Kidney tubule cell (primary cell): ENCODE results near the gene ATCAY.
A peak's percentile ranks its signal among the peaks of the same experiment; 100 is the strongest.
"Not testable (repeated sequence)": the region's sequence is repeated elsewhere in the genome, so short reads cannot be mapped to it uniquely, and the experiment has no call there.

Experiments
- DNase-seq: peaks from one replicate; pipeline ENCODE4 v3.0.0-alpha.2; 2018; ENCODE audit warnings: low spot score

Gene ATCAY

GRCh38 chr19:3949294-3949693 lies 68.8 kb downstream of the ATCAY start:
- DNase-seq = no peak

- DNase-seq = no peak
These were observed 69.7 kb downstream of the ATCAY start for GRCh38 chr19:3949997-3950859.

- DNase-seq = no peak
These were observed 70.7 kb downstream of the ATCAY start for GRCh38 chr19:3950871-3951861.

GRCh38 chr19:3952755-3953276 lies 72.3 kb downstream of the ATCAY start:
- not testable (repeated sequence) for DNase-seq

GRCh38 chr19:3954107-3954506 lies 73.6 kb downstream of the ATCAY start:
- DNase-seq = no peak

GRCh38 chr19:3955276-3955675 lies 74.8 kb downstream of the ATCAY start:
- DNase-seq = not testable (repeated sequence)

- DNase-seq = no peak
These were observed 75.2 kb downstream of the ATCAY start for GRCh38 chr19:3955688-3956087.

- DNase-seq = no peak
These were observed 78.6 kb downstream of the ATCAY start for GRCh38 chr19:3958836-3959765.

DNA sequence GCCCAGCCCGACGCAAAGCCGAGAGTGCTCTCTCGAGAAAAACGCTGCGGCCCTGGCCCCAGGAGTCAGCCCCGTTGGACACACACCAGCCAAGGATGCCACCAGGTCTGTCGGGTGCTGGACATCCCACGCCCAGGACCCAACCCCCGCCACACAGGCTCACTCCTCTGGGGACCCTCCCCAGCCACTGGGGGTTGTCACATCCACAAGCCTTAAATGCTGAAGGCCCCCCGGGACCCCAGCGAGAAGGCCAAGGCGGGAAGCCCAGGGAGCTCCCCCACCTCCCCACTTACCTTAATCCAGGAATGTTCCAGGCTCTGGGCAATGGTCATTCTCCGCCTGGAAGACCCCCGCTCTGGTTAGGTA lies 79.3 kb downstream of the ATCAY start:
- DNase-seq = no peak

DNA sequence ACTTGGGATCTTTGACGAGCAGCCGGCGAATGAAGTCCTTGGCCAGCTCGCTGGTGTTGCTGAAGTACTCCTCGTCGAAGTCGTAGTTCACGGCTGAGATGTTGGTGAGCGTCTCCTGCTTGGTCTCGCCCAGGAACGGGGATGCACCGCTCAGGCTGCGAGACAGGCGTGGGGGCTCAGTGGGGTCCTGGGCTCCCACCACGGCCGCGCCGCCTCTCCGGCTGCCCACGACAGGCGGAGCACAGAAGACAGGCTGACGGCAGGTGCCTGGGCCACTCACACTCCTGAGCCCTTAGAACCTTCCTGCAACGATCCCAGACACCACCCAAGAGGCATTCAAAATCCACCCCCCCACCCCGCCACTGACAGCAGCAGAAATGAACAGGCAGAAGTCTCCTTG lies 80.5 kb downstream of the ATCAY start:
- DNase-seq = no peak

- no peak for DNase-seq
These were observed 83.2 kb downstream of the ATCAY start for GRCh38 chr19:3963458-3964255.

- DNase-seq = no peak
These were observed 84.0 kb downstream of the ATCAY start for GRCh38 chr19:3964256-3965194.

DNA sequence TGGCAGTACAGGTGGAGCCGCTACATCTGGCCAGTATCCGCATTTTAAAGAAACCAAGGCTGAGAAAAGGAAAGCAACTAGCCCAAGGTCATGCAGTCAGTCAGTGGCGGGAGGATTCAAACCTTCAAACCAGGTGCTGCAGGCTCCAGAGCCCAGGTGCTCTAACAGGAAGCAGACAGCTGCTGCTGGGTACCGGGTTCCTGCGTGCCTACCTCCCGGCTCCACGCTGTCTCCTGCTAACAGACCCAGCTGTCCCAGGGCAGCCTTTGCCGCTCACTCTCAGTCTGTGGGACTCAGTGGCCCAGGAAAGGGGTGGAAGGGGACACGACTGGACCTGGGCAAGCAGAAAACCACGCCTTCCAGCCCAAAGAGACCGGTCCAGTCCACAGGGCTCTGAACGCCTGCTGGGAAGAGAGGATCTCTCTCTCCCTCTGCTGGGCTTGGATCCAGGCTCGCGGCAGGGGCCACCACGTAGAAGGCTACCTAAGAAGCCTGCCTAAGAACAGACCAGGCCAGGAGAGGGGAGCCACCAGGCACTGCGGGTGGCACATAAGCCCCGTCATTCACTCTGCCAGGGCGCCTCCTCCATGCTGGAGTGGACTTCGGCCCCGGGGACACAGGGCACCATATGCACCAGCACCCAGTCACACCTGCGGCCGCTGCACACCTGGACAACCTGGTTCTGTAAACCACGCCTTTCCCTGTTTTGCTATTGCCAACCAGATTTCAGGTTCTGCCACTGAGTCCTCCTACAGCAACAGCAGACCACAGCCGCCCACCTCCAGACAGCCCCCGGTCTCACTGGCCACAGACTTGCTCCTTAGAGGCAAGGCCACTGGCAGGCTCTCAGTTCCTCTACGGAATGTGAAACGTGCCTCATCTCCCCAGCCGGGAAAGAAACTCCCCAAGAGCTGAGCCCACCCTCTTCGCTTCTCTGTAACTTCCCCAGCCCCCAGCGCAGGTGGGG lies 85.8 kb downstream of the ATCAY start:
- DNase-seq = no peak

DNA sequence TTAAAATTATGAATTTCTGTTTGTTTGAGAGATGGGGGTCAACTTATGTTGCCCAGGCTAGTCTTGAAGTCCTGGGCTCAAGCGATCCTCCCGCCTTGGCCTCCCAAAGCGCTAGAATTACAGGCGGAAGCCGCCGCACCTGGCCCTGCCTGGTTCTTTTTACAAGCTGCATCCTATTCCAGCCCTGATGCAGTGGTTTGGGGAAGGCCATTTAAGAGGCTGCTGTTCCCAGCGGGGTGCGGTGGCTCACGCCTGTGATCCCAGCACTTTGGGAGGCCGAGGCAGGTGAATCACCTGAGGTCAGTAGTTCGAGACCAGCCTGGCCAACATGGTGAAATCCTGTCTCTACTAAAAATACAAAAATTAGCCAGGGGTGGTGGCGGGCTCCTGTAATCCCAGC lies 87.5 kb downstream of the ATCAY start:
- DNase-seq = not testable (repeated sequence)

DNA sequence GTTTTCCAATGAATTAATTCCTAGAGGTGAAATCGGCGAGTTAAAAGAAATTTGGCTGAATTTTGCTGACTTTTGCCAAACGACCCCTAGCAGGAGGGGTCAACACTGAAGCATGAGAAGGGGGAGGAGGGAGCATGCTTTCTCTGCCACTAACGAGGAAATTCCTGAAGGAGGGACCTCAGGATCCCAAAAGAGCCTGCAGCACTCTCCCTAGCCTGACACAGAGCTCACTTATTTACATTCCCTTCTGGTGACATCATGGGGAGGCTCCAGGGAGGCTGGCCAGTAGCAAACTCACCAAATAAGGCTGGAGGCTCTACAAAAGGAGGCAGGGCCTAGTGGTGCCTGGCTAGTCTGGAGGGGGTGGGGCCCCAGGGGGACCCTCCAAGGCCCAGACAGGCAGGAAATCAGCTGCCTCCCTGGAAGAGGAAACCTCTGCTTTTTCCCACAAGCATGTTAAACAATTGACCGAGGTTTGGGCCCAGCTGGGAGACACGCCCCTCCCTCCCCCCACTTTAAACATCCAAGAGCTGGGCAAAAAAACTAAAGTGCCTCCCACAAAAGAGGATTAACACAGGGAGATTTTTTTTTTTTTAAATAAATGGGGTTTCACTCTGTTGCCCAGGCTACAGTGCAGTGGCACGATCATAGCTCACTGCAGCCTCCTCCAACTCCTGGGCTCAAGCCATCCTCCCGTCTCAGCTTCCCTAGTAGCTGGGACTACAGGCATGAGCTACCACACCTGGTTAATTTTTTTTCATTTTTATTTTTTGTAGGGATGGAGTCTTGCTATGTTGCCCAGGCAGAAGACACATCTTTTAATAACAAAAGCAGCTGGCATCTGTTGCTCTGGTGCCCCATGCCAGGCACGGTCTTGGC lies 88.3 kb downstream of the ATCAY start:
- DNase-seq = peak; percentile 100

DNA sequence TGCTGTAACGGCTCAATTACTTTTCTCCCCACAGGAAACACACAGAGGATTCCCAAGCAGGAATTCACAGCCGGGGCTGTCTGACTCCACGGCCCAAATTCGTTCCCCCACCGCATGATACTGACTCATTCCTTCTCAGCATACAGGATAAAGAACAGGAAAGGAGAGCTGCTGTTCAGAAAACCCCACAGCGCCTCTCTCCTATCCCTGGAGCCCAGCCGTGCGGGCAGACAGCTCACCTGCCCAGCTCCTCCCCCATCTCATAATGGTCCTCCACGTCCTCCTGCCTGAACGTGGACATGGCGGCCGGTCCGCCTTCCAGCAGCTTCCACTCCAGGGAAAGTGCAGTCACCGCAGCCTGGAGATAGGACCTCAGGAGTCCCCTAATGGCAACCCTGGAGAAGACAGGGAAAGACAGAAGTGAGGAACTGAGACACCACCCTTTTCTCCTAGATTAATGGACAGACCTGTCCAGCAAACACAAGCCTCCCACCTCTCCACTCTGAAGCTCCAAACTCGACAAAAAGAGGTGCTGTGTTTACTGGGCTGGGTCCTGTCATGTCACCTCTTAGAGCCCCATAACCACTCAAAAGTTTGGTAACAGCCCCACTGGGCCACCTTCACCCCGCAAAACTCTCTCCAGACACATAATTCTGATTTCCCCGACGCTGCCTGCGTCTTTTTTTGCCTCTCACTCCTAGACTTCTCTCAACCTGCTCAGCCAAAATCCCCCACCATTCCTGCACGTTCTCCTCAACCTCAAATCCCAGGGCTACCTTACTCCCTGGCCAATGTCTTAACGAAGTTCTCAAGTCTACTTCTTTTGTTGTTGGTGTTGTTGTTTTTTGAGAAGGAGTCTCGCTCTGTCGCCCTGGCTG lies 89.2 kb downstream of the ATCAY start:
- peak; percentile 95 for DNase-seq
